Adipose tissue (tissue), 3 donors: ENCODE measurements around the gene SLC46A3. TPM values are rescaled to one million over a fixed set of nuclear protein-coding genes. Genes with fewer than 3 reads are reported as not detected.
"Not testable (repeated sequence)": the region's sequence is repeated elsewhere in the genome, so short reads cannot be mapped to it uniquely, and the experiment has no call there.

Source experiments
- H3K27ac ChIP-seq: one replicate; pipeline ENCODE4 v1.5.1; 2013; ENCODE audit warnings: low read depth, low read length
- WGBS, 3 donors: extraction: QIAGEN DNeasy Blood & Tissue Kit; methylation state at CpG; one replicate each; pipeline ENCODE4 v1.1.7; 2013; 5-methylcytosine and 5-hydroxymethylcytosine counted together
- polyA plus RNA-seq, 3 donors: library from polyadenylated mRNA; stranded (reverse); fragments of 200-250 nt; gene quantifications; one replicate each; pipeline ENCODE4 v1.2.3, GENCODE V29; 2013
- donor health status: healthy with polysubstance abuse.
- donor health status: Bipolar disorder and iron deficiency.
- donor health status: healthy.

The SLC46A3 gene
- 1 to 10 TPM; 3.0 to 7.9 (median 4.4) TPM for polyA plus RNA-seq

GRCh38 chr13:28718543-28719226 lies at the start of gene SLC46A3:
SLC46A3 (minus strand) TSS chr13:28718970; CDS start chr13:28717998, 972 bp downstream.
- H3K27ac ChIP-seq: peak within 1 kb of the TSS; percentile 96
- 1% methylated on average over 77 to 78 of the region's 78 CpGs for WGBS, 3 donors

DNA sequence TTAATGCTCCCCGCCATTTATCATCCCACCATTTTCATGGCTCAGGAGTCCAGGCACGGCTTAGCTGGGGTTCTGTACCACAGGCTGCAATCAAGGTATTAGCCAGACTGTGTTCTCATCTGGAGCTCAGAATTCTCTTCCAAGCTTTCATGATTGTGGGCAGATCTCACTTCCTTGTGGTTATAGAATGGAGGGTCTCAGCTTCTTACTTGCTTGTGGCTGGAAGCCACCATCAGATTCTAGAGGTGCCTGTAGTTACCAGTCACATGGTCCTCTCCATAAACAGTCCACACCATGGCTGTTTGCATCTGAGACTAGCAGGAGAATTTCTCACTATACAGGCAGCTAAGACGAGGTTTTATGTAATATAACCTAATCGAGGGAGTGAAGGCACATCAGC lies 45.1 kb upstream of the SLC46A3 start:
- WGBS, 3 donors: 64 to 87% (median 82%) methylated on average over 4 of the region's 4 CpGs
- no peak overlapping the region for H3K27ac ChIP-seq

DNA sequence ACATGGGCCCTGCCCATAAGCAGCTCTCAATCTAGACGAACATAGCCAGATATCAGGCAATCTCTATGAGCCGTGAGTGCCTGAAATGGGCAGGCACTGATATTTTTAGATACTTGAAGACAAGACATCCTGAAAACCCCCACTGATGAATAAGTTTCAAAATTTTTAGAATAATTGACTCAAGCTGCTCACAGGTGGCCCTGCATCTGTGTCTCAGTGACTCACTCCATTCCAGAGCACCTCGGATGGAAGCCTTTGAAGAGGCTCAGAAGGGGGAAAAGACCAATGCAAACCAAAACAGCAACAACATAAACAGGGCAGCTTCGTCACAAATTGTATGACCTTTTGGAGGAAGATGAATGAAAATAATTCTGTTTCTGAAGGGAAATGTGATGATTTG lies 42.8 kb upstream of the SLC46A3 start:
- 71 to 79% (median 74%) methylated on average over 4 of the region's 4 CpGs for WGBS, 3 donors
- no peak overlapping the region for H3K27ac ChIP-seq

DNA sequence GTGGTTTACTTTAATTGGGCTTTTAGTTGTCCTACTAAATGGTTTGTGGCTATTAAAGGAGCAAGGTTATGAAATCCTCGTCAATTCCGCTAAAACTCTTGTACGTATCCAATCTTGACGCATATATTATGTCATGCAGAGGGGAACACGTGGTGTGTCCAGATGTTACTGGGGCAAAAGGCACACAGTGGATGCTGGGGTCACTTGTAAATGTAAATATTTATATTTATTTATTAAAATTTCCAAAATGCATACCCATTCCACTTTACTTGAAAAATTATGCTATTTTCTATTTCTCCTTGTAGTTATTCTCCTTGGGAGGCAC lies 36.7 kb upstream of the SLC46A3 start:
- 38 to 66% (median 47%) methylated on average over 5 of the region's 5 CpGs for WGBS, 3 donors
- no peak overlapping the region for H3K27ac ChIP-seq

DNA sequence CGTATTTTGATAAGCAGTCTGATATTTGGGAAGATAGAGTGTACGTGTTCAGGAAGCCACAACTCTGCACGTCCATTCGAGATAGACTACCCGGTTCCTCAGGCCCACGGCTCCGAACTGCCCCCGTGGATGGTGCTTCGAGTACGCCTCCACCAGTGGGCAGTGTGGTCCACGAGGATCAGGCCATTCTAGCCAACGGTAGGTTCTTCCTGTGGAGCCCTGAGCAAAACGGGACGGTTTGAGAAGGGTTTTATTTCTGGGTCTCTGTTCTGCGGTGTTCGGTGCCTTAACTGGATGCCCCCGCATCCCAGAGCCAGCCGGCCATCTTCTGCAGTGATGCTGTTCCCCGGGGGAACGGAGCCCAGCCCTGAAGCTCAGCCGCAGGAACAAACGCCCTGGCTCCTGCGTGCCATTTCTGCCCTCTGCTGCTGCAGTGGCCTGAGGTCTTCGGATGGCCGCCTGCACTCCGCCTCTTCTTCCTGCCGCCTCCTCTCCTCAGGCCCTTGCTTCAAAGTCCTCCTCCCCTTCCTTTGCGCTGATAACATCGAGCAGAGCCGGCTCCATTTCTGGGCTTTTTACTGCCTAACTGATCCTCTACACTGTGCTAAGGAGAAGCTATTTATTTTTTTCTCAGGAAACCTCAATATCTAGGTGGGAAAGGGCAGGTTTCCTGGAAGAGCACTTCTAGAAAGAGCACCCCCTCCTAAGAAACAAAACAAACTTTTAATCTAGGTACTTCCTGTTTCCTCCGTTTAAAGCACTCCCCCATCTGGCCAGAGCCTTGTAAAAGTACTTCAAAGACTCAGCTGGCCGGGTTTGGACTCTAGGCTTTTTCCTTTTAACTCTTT lies 36.2 kb upstream of the SLC46A3 start:
- H3K27ac ChIP-seq: no peak overlapping the region
- whole genome bisulfite sequencing, 3 donors: 54 to 75% (median 65%) methylated on average over 32 of the region's 32 CpGs

- 92 to 94% (median 93%) methylated on average over 3 of the region's 3 CpGs for WGBS, 3 donors
- H3K27ac ChIP-seq: no peak overlapping the region
These were observed 35.2 kb upstream of the SLC46A3 start for GRCh38 chr13:28753946-28754345.

GRCh38 chr13:28753208-28753892 lies 34.6 kb upstream of the SLC46A3 start:
- H3K27ac ChIP-seq: no peak overlapping the region
- WGBS, 3 donors: 43 to 56% (median 53%) methylated on average over 5 of the region's 5 CpGs

DNA sequence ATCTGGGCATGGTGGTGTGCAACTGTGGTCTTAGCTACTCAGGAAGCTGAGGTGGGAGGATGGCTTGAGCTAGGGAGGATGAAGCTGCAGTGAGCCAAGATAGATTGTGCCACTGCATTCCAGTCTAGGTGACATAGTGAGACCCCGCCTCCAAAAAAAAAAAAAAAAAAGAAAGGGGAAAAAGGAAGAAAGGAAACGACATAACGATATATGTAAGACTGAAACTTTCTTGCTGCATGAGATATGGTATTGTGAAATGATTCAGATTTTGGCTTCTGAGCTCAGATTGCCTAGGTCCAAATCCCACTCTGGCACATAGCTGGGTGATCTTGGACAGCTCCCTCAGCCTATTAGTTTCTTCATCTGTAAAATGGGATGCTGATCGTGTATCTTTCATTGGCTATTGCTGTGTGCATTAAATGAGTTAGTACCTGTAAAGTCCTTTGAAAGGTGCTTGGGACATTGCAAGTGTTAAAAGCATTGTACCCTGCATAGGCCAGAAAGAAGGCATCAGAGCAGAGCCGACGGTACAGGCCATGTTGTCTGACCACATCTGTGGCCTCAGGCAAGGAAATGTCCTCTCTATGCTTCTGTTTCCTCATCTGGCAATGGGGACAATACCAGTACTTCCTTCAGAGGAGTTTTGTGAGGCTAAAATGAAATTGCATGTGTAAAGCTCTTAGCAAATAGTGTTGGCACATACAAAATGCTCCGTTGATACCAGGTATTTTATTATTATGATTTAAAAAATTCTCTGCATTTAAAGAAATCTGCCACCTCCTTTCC lies 32.6 kb upstream of the SLC46A3 start:
- H3K27ac ChIP-seq: no peak overlapping the region
- WGBS, 3 donors: 46 to 62% (median 47%) methylated on average over 7 of the region's 7 CpGs

DNA sequence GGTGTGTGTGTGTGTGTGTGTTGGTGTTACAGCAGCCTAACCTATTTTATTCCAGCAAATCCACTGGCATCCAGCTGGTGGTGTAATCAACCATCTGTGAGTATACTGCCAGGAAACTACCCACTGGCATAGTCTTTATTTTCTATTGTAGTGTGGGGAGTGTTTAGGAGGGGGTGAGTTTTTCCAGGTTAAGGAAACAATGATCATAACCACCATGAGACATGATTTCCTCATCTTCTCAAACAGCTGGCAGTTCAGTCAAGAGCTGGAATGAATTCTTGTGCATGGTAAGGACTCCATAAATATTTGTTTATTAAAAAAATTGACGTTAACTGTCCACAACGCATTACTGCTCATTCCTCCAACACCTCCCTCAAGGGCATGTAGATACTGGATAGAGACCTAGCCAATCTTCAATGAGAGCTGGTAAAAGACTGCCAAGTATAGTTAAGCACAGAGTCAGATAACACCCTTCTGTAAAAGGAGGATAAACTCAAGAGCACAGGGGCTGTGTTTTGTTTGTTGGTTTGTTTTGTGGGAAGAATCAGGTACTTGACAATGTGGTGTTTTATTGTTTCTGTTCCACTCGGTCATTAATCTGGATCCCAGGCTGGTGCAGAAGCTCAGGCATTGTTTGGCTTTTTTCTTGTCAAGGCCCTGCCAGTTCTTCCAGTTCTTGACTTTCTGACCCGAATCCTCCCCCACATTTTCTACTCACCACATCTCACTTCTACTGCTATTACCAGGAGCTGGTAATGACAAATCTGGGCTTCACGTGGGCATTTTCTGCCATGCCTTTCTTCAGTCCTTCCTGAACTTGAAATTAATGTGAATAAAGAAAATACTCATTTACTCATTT lies 31.6 kb upstream of the SLC46A3 start:
- no peak overlapping the region for H3K27ac ChIP-seq
- 60 to 66% (median 64%) methylated on average over 5 of the region's 5 CpGs for WGBS, 3 donors

DNA sequence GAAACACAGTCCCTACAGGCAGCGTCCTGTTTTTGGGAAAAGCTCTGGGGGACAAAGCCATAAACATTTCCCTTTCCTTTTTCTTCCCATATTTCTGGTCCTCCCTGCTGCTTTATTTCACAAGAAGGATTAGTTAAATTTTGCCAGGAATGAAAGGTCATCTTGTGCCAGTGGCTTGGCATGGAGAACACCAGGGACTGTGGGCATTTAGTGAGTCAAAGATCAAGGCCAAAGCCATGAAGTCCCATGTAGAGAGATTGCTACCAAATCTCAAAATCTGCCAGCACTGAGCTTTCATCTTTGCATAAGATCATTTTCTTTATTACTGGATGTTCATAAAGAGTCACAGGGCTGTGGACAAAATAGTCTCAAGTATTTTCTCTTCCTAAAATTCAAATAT lies 29.1 kb upstream of the SLC46A3 start:
- WGBS, 3 donors: 79 to 85% (median 80%) methylated on average over 1 of the region's 1 CpG
- no peak overlapping the region for H3K27ac ChIP-seq

- no peak overlapping the region for H3K27ac ChIP-seq
- WGBS, 3 donors: 62 to 73% (median 69%) methylated on average over 4 of the region's 4 CpGs
These were observed 27.5 kb upstream of the SLC46A3 start for GRCh38 chr13:28746287-28746612.

GRCh38 chr13:28744656-28745055 lies 25.9 kb upstream of the SLC46A3 start:
- no peak overlapping the region for H3K27ac ChIP-seq
- 37 to 81% (median 50%) methylated on average over 6 of the region's 6 CpGs for WGBS, 3 donors

DNA sequence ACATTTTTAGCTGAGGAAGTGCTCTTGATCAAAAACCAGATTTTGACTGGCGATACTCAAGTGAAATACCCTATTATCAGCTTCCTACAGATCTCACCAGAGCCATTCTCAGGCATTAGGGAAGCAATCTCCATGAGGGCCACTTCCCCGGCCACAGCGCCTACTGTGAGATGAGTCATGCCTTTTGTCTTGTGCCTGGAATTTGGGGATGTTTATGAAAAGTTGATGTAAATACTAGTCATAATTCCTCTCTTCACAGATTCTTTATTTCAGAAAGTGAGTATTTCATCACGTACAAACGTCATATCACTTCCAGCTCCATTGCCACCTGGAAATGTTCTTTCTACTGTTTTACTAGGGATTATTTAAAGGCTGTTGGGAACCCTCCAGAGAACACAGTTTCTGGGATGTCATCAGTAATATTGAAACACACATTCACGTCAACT lies 25.3 kb upstream of the SLC46A3 start:
- H3K27ac ChIP-seq: no peak overlapping the region
- 48 to 83% (median 50%) methylated on average over 6 of the region's 6 CpGs for WGBS, 3 donors

DNA sequence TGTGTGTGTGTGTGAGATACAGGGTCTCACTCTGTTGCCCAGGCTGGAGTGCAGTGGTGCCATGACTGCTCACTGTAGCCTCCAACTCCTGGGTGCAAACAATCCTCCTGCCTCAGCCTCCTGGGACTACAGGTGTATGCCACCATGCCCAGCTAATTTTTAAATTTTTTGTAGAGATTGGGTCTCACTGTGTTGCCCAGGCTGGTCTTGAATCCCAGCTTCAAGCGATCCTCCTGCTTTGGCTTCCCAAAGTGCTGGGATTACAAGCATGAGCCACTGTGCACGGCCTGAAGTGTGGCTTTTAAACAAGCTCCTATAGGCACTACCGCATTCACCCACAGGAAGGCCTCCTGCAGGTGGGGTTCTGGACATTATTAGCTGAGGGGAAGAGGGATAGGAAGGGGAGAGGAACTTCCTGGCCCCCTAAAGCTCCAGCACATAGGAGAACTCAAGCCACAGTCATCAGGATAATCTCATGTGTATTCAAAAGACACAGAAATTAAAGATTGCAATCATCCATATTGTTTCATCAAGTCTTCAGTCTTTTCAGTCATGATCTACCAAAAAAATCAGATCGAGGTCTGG lies 24.8 kb upstream of the SLC46A3 start:
- no peak overlapping the region for H3K27ac ChIP-seq
- WGBS, 3 donors: 66 to 71% (median 71%) methylated on average over 4 of the region's 4 CpGs

DNA sequence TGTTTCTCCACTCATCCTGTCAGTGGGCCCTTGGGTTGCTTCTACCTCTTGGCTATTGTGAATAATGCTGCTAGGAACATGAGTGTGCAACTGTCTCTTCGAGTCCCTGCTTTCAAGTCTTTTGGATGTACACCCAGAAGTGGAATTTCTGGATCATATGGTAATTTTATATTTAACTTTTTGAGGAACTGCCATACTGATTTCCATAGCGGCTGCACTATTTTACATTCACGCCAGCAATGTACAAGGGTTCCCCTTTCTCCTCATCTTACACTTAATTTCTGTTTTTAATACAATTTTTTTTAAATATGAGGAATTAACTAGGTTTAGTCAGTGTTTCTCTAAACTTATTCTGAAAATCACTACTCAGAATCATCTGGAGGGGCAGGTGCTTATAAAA lies 24.2 kb upstream of the SLC46A3 start:
- H3K27ac ChIP-seq: no peak overlapping the region
- WGBS, 3 donors: 80 to 84% (median 84%) methylated on average over 3 of the region's 3 CpGs

- WGBS, 3 donors: 77 to 89% (median 85%) methylated on average over 10 to 11 of the region's 11 CpGs
- H3K27ac ChIP-seq: not testable (repeated sequence)
These were observed 23.7 kb upstream of the SLC46A3 start for GRCh38 chr13:28742445-28742844.

GRCh38 chr13:28741084-28741491 lies 22.3 kb upstream of the SLC46A3 start:
- WGBS, 3 donors: 23 to 45% (median 44%) methylated on average over 1 of the region's 1 CpG
- no peak overlapping the region for H3K27ac ChIP-seq
